GM23338 (cell line): ENCODE measurements around the gene MAP6D1. TPM values are rescaled to one million over a fixed set of nuclear protein-coding genes. Genes with fewer than 3 reads are reported as not detected.

ENCODE experiments used
- ATAC-seq: fragments of 200-7000 bp; cut with Tn5 transposase; 3 replicates; pipeline ENCODE4 v1.9.1; 2020
- DNase-seq: peaks from one replicate; pipeline ENCODE4 v3.0.0-alpha.2; 2015; ENCODE audit warnings: low spot score
- H2AFZ ChIP-seq: fragments of 200-600 bp; sonication (generic); 2 replicates; pipeline ENCODE4 v1.8.0; 2016; ENCODE audit warnings: antibody characterized with exemption, mild to moderate bottlenecking, moderate library complexity
- H3F3A ChIP-seq: fragments of 200-600 bp; sonication (generic); replicated peaks from 2 replicates; pipeline ENCODE4 v1.8.0; 2017; ENCODE audit warnings: antibody characterized with exemption, mixed run types, low read depth
- H3K27ac ChIP-seq: fragments of 200-600 bp; sonication (generic); 2 replicates; pipeline ENCODE4 v1.6.1; 2016; ENCODE audit warnings: low read depth
- H3K27me3 ChIP-seq: fragments of 200-600 bp; sonication (generic); 2 replicates; pipeline ENCODE4 v1.8.0; 2016; ENCODE audit warnings: mild to moderate bottlenecking, mixed run types, moderate library complexity; ENCODE audit not compliant: insufficient read depth
- H3K36me3 ChIP-seq: fragments of 200-600 bp; sonication (generic); 2 replicates; pipeline ENCODE4 v1.8.0; 2016; ENCODE audit warnings: mild to moderate bottlenecking; ENCODE audit not compliant: insufficient read depth
- H3K4me1 ChIP-seq: fragments of 200-600 bp; sonication (generic); 2 replicates; pipeline ENCODE4 v1.8.0; 2016; ENCODE audit warnings: mild to moderate bottlenecking, moderate library complexity; ENCODE audit not compliant: insufficient read depth
- H3K4me2 ChIP-seq: fragments of 200-600 bp; sonication (generic); 2 replicates; pipeline ENCODE4 v1.7.1; 2017; ENCODE audit warnings: mixed run types
- H3K4me3 ChIP-seq: fragments of 200-600 bp; sonication (generic); 2 replicates; pipeline ENCODE4 v1.6.1; 2016; ENCODE audit warnings: mixed run types
- H3K79me2 ChIP-seq: fragments of 200-600 bp; sonication (generic); replicated peaks from 2 replicates; pipeline ENCODE4 v1.8.0; 2017; ENCODE audit warnings: mild to moderate bottlenecking; ENCODE audit not compliant: insufficient read depth
- H3K9me2 ChIP-seq: fragments of 200-600 bp; sonication (generic); 2 replicates; pipeline ENCODE4 v1.8.0; 2017; ENCODE audit not compliant: insufficient read depth
- H4K20me1 ChIP-seq: fragments of 200-600 bp; sonication (generic); replicated peaks from 2 replicates; pipeline ENCODE4 v1.8.0; 2017; ENCODE audit warnings: mild to moderate bottlenecking; ENCODE audit not compliant: insufficient read depth
- H3K27ac Mint-ChIP-seq: 2 replicates; pipeline ENCODE4 v1.8.0; 2020; ENCODE audit warnings: inconsistent platforms, mild to moderate bottlenecking, moderate library complexity, mixed read lengths
- H3K27me3 Mint-ChIP-seq: 3 replicates; pipeline ENCODE4 v1.8.0; 2022; ENCODE audit warnings: low read depth, mild to moderate bottlenecking, moderate library complexity, mixed read lengths, inconsistent platforms; ENCODE audit not compliant: insufficient read depth, poor library complexity
- H3K36me3 Mint-ChIP-seq: 3 replicates; pipeline ENCODE4 v1.8.0; 2021; ENCODE audit warnings: low read depth, mild to moderate bottlenecking, inconsistent platforms, moderate library complexity, mixed read lengths
- H3K4me1 Mint-ChIP-seq: 3 replicates; pipeline ENCODE4 v1.8.0; 2020; ENCODE audit warnings: mild to moderate bottlenecking, inconsistent platforms, mixed read lengths
- H3K4me3 Mint-ChIP-seq: 3 replicates; pipeline ENCODE4 v1.8.0; 2021; ENCODE audit warnings: moderate library complexity, mild to moderate bottlenecking, inconsistent platforms, mixed read lengths
- H3K9me3 Mint-ChIP-seq: 3 replicates; pipeline ENCODE4 v1.8.0; 2020; ENCODE audit warnings: moderate library complexity, mild to moderate bottlenecking, inconsistent platforms, mixed read lengths
- CREB1 ChIP-seq: fragments of 250-450 bp; sonication (Bioruptor Pico); IDR thresholded peaks from 2 replicates; pipeline ENCODE4 v1.5.0; 2020; ENCODE audit warnings: low read depth, mild to moderate bottlenecking, moderate library complexity
- EZH2 ChIP-seq: fragments of 200-600 bp; sonication (generic); IDR thresholded peaks from one replicate; pipeline ENCODE4 v1.8.0; 2017; ENCODE audit warnings: antibody characterized with exemption, mild to moderate bottlenecking, low read depth; ENCODE audit not compliant: unreplicated experiment
- EZH2phosphoT487 ChIP-seq: fragments of 200-600 bp; sonication (generic); IDR thresholded peaks from one replicate; pipeline ENCODE4 v1.8.1; 2018; ENCODE audit warnings: antibody characterized with exemption; ENCODE audit not compliant: unreplicated experiment
- JUNB ChIP-seq: IDR thresholded peaks from one replicate; pipeline ENCODE4 v1.6.1; 2016; ENCODE audit warnings: antibody characterized with exemption; ENCODE audit not compliant: unreplicated experiment
- NANOG ChIP-seq: IDR thresholded peaks from 2 replicates; pipeline ENCODE4 v1.6.1; 2016; ENCODE audit warnings: antibody characterized with exemption, borderline replicate concordance
- POLR2AphosphoS5 ChIP-seq: IDR thresholded peaks from 2 replicates; pipeline ENCODE4 v1.6.1; 2016; ENCODE audit warnings: antibody characterized with exemption, low read depth
- STAT1 ChIP-seq: IDR thresholded peaks from one replicate; pipeline ENCODE4 v1.6.1; 2016; ENCODE audit warnings: antibody characterized with exemption; ENCODE audit not compliant: unreplicated experiment
- ZNF114 ChIP-seq: fragments of 250-450 bp; sonication (Bioruptor Pico); IDR thresholded peaks from 2 replicates; pipeline ENCODE4 v1.5.0; 2020; ENCODE audit warnings: mild to moderate bottlenecking, moderate library complexity
- ZNF331 ChIP-seq: fragments of 250-450 bp; sonication (Bioruptor Pico); IDR thresholded peaks from 2 replicates; pipeline ENCODE4 v1.5.0; 2020; ENCODE audit warnings: low read depth, mild to moderate bottlenecking, moderate library complexity
- polyA plus RNA-seq: library from polyadenylated mRNA; unstranded; fragments of >200 nt; fragmentation: Nextera tagmentation; extraction: Ambion mirVana; gene quantifications from 2 replicates; pipeline ENCODE4 v1.2.1, GENCODE V29; 2016
- total RNA-seq: library from RNA; depleted of rRNA; stranded (reverse); fragments of >200 nt; shearing (Covaris generic); gene quantifications from 2 replicates; pipeline ENCODE4 v1.2.3, GENCODE V29; 2014
- TF ChIP-seq, protein P1 (sequence below): IDR thresholded peaks from 2 replicates; pipeline ENCODE4 v1.6.1; 2016; ENCODE audit warnings: antibody characterized with exemption
- TF ChIP-seq, protein P2 (sequence below), 2 experiments: fragments of 200-600 bp in 1 of 2; sonication (generic) in 1 of 2; conservative IDR thresholded peaks; 2 replicates each; pipeline versions ENCODE4 v1.5.1 to v1.6.1; 2016 to 2017; ENCODE audit warnings: antibody characterized with exemption in 2 of 2, low read depth in 2 of 2, mild to moderate bottlenecking in 2 of 2, moderate library complexity in 1 of 2
- TF ChIP-seq, protein P3 (sequence below): IDR thresholded peaks from one replicate; pipeline ENCODE4 v1.6.1; 2018; ENCODE audit warnings: antibody characterized with exemption; ENCODE audit not compliant: unreplicated experiment

Gene MAP6D1
- total and polyA plus RNA-seq, 2 experiments from 2014 or later = 2.6 to 8.2 TPM

DNA sequence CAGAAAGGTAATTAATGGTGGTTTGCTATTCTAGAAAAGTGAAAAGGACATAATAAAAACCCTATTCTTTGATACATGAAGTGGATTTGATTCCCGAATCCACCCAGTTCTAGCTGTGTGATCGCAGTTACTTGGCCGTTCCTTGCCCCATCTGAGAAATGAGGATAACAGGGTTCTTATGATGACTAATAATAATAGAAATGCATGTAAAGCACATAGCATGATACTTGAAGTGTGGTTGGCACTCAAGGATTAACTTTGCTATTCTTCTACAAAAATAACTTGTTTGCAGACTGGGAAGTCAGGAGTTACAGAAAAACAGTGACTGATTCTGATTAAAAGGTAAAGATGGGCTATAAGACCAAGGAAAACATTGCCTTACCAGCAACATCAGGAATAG, 32.5 kb upstream of the MAP6D1 start:
- Mint-ChIP-seq H3K36me3 (peaks cover 75% of the 10 kb centered on the region), H3K27ac (no peak overlapping the region), H3K9me3 (no peaks in the 10 kb centered on the region; the same call in 2 of the 3 replicates), H3K4me1 (no peaks in the 10 kb centered on the region), H3K4me3 (no peak overlapping the region), H3K27me3 (peaks cover 2% of the 10 kb centered on the region)
- H2AFZ ChIP-seq = no peak overlapping the region
- no peaks in the 10 kb centered on the region for H3K79me2 ChIP-seq
- ATAC-seq (no peak), DNase-seq (no peak)
- H4K20me1 ChIP-seq = peaks cover 3% of the 10 kb centered on the region; the same call in 1 of the 2 replicates
- H3K4me1 ChIP-seq = no peaks in the 10 kb centered on the region
- H3K4me2 ChIP-seq = no peak overlapping the region
- no peak overlapping the region for H3K27ac ChIP-seq
- no peak overlapping the region for H3K4me3 ChIP-seq
- H3F3A ChIP-seq = no peaks in the 10 kb centered on the region
- H3K27me3 ChIP-seq = no peaks in the 10 kb centered on the region
- H3K9me2 ChIP-seq = no peaks in the 10 kb centered on the region
- TF ChIP-seq EZH2phosphoT487 = no peak
- TF ChIP-seq, protein P1, sequence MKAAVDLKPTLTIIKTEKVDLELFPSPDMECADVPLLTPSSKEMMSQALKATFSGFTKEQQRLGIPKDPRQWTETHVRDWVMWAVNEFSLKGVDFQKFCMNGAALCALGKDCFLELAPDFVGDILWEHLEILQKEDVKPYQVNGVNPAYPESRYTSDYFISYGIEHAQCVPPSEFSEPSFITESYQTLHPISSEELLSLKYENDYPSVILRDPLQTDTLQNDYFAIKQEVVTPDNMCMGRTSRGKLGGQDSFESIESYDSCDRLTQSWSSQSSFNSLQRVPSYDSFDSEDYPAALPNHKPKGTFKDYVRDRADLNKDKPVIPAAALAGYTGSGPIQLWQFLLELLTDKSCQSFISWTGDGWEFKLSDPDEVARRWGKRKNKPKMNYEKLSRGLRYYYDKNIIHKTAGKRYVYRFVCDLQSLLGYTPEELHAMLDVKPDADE = no peak
- TF ChIP-seq CREB1 (CRISPR knock-in tag) = no peak
- no peak for TF ChIP-seq ZNF331
- TF ChIP-seq, protein P2, sequence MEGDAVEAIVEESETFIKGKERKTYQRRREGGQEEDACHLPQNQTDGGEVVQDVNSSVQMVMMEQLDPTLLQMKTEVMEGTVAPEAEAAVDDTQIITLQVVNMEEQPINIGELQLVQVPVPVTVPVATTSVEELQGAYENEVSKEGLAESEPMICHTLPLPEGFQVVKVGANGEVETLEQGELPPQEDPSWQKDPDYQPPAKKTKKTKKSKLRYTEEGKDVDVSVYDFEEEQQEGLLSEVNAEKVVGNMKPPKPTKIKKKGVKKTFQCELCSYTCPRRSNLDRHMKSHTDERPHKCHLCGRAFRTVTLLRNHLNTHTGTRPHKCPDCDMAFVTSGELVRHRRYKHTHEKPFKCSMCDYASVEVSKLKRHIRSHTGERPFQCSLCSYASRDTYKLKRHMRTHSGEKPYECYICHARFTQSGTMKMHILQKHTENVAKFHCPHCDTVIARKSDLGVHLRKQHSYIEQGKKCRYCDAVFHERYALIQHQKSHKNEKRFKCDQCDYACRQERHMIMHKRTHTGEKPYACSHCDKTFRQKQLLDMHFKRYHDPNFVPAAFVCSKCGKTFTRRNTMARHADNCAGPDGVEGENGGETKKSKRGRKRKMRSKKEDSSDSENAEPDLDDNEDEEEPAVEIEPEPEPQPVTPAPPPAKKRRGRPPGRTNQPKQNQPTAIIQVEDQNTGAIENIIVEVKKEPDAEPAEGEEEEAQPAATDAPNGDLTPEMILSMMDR (conservative IDR thresholded peaks at IDR 0.05; ENCODE audit: low read depth in 2 of 2) = no peak
- H3K36me3 ChIP-seq = peaks cover 56% of the 10 kb centered on the region

DNA sequence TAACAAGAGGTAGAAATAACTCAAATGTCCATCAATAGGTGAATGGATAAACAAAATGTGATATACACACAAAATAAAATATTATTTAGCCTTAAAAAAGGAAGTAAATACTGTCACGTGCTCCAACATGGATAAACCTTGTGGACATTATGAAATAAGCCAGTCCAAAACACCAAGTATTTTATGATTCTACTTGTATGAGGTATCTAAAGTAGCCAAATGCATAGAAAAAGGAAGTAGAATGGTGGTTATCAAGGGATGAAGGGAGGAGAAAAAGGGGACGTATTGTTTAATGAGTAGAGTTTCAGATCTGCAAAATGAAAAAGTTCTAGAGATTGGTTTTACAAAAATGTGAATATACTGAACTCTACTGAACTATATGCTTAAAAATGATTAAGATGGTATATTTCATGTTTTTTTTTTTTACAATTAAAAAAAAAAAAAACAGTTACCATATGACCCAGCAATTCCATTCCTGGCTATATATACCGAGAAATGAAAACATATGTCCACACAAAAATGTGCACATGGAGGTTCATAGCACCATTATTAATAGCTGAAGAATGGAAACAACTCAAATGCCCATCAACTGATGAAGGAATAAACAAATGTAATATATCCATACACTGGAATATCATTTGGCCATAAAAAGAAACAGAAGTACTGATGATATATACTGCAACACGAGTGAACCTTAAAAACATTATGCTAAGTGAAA, 29.1 kb upstream of the MAP6D1 start:
- Histone ChIP-seq H3K36me3 (peaks cover 23% of the 10 kb centered on the region), H3K9me2 (no peaks in the 10 kb centered on the region), H3K4me2 (no peak overlapping the region), H3K27me3 (no peaks in the 10 kb centered on the region), H3K27ac (no peak overlapping the region), H4K20me1 (no peaks in the 10 kb centered on the region; the same call in 1 of the 2 replicates), H2AFZ (no peak overlapping the region), H3K4me3 (no peak overlapping the region), H3K4me1 (no peaks in the 10 kb centered on the region), H3K79me2 (peaks cover 27% of the 10 kb centered on the region), H3F3A (no peaks in the 10 kb centered on the region)
- Mint-ChIP-seq H3K4me3 (no peak overlapping the region), H3K36me3 (peaks cover 56% of the 10 kb centered on the region), H3K9me3 (no peaks in the 10 kb centered on the region; the same call in 2 of the 3 replicates), H3K4me1 (no peaks in the 10 kb centered on the region), H3K27ac (no peak overlapping the region), H3K27me3 (peaks cover under 1% of the 10 kb centered on the region)
- ATAC-seq (no peak), DNase-seq (no peak)
- TF ChIP-seq POLR2AphosphoS5 (no peak), JUNB (no peak), STAT1 (no peak), EZH2 (no peak), NANOG (no peak), ZNF114 (no peak)
- TF ChIP-seq, protein P1 = no peak
- TF ChIP-seq, protein P2 (conservative IDR thresholded peaks at IDR 0.05; ENCODE audit: low read depth in 2 of 2) = no peak
- TF ChIP-seq, protein P3, sequence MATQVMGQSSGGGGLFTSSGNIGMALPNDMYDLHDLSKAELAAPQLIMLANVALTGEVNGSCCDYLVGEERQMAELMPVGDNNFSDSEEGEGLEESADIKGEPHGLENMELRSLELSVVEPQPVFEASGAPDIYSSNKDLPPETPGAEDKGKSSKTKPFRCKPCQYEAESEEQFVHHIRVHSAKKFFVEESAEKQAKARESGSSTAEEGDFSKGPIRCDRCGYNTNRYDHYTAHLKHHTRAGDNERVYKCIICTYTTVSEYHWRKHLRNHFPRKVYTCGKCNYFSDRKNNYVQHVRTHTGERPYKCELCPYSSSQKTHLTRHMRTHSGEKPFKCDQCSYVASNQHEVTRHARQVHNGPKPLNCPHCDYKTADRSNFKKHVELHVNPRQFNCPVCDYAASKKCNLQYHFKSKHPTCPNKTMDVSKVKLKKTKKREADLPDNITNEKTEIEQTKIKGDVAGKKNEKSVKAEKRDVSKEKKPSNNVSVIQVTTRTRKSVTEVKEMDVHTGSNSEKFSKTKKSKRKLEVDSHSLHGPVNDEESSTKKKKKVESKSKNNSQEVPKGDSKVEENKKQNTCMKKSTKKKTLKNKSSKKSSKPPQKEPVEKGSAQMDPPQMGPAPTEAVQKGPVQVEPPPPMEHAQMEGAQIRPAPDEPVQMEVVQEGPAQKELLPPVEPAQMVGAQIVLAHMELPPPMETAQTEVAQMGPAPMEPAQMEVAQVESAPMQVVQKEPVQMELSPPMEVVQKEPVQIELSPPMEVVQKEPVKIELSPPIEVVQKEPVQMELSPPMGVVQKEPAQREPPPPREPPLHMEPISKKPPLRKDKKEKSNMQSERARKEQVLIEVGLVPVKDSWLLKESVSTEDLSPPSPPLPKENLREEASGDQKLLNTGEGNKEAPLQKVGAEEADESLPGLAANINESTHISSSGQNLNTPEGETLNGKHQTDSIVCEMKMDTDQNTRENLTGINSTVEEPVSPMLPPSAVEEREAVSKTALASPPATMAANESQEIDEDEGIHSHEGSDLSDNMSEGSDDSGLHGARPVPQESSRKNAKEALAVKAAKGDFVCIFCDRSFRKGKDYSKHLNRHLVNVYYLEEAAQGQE = no peak
